ENCODE data around the gene UNC13D.

DNA sequence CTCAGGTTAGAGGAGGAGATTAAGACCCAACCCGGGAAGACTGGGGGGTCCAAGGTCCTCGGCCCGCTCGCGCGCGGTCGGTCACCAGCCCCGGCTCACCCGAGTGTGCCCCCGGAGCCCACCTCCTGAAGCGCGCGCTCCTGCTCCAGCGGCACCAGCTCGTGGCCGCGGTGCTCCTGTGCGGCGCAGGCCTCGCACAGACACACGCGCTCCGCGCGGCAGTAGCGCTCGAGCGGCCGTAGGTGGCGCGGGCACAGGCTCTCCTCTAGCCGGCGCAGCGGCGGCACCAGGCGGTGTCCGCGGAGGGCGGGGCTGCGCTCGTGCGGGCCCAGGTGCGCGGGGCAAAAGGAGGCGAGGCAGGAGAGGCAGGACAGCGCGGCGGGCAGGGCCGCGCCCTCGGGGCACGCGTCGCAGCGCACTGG, 33.6 kb upstream of the UNC13D start:
- TF ChIP-seq, protein P1, sequence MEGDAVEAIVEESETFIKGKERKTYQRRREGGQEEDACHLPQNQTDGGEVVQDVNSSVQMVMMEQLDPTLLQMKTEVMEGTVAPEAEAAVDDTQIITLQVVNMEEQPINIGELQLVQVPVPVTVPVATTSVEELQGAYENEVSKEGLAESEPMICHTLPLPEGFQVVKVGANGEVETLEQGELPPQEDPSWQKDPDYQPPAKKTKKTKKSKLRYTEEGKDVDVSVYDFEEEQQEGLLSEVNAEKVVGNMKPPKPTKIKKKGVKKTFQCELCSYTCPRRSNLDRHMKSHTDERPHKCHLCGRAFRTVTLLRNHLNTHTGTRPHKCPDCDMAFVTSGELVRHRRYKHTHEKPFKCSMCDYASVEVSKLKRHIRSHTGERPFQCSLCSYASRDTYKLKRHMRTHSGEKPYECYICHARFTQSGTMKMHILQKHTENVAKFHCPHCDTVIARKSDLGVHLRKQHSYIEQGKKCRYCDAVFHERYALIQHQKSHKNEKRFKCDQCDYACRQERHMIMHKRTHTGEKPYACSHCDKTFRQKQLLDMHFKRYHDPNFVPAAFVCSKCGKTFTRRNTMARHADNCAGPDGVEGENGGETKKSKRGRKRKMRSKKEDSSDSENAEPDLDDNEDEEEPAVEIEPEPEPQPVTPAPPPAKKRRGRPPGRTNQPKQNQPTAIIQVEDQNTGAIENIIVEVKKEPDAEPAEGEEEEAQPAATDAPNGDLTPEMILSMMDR (IDR thresholded peaks at IDR 0.05) = peak in 4 of 7 experiments; percentile 32 to 63 (median 54)
- no peak for TF ChIP-seq POLR2A (IDR thresholded peaks at IDR 0.05)
